IPS DF 19.7 (cell line): ENCODE data around the gene TARBP2.

Source experiments
- DNase-seq: peaks from one replicate; pipeline ENCODE4 v3.0.0-alpha.2; 2013; ENCODE audit warnings: low read depth, low spot score

Gene TARBP2

GRCh38 chr12:53495903-53496751 is 5.0 kb upstream of the TARBP2 start:
- no peak for DNase-seq

GRCh38 chr12:53496752-53497032 is 4.4 kb upstream of the TARBP2 start:
- DNase-seq = no peak

- no peak for DNase-seq
Measured at GRCh38 chr12:53497461-53497860, 3.6 kb upstream of the TARBP2 start.

GRCh38 chr12:53498235-53498630 is 2.9 kb upstream of the TARBP2 start:
- no peak for DNase-seq

GRCh38 chr12:53499266-53500141 is 1.6 kb upstream of the TARBP2 start, which contains the start of gene MAP3K12:
MAP3K12 (minus strand) TSS chr12:53499458; CDS start chr12:53487391, 12,067 bp downstream.
- DNase-seq = no peak

GRCh38 chr12:53500142-53500775 is 824 bp upstream of the TARBP2 start:
- DNase-seq = no peak

- DNase-seq = no peak
Measured at GRCh38 chr12:53501615-53502181, 615 bp downstream of the TARBP2 start.

- no peak for DNase-seq
Measured at GRCh38 chr12:53502331-53502730, 1.2 kb downstream of the TARBP2 start.

GRCh38 chr12:53502983-53503728 is 2.1 kb downstream of the TARBP2 start:
- DNase-seq = no peak

GRCh38 chr12:53504004-53504920 is 3.2 kb downstream of the TARBP2 start:
- no peak for DNase-seq

- DNase-seq = no peak
Measured at GRCh38 chr12:53505086-53505485, 4.0 kb downstream of the TARBP2 start.

- DNase-seq = no peak
Measured at GRCh38 chr12:53505555-53506449, 4.7 kb downstream of the TARBP2 start.

GRCh38 chr12:53506450-53506785 is 5.3 kb downstream of the TARBP2 start:
- no peak for DNase-seq

- DNase-seq = no peak
Measured at GRCh38 chr12:53506881-53507602, 6.0 kb downstream of the TARBP2 start, which contains the start of gene NPFF. NPFF (minus strand) TSS chr12:53507484; CDS start chr12:53507474, 10 bp downstream.

- DNase-seq = no peak
Measured at GRCh38 chr12:53507603-53507885, 6.5 kb downstream of the TARBP2 start.

- DNase-seq = no peak
Measured at GRCh38 chr12:53508534-53509170, 7.6 kb downstream of the TARBP2 start.

- no peak for DNase-seq
Measured at GRCh38 chr12:53510181-53510812, 9.2 kb downstream of the TARBP2 start.
